Measurements from ENCODE around the gene TNFRSF1A.

TNFRSF1A gene

GRCh38 chr12:6373022-6373787 lies 31.3 kb upstream of the TNFRSF1A start:
- Histone ChIP-seq H3K79me2 (ENCODE audit: control insufficient read depth, insufficient read depth, low read length, unreplicated experiment) (no peaks in the 10 kb centered on the region), H3K27ac (ENCODE audit: low read depth, low read length) (peak overlapping the region; percentile 83), H3K4me3 (ENCODE audit: low read depth, low read length) (peak overlapping the region; percentile 5; the same call in 1 of the 2 replicates), H3K27me3 (ENCODE audit: insufficient read depth, low read length) (no peaks in the 10 kb centered on the region), H3K4me1 (ENCODE audit: control insufficient read depth, insufficient read depth, low read length, unreplicated experiment) (peaks cover 73% of the 10 kb centered on the region), H2AFZ (ENCODE audit: low read length, unreplicated experiment) (no peak overlapping the region), H3K36me3 (ENCODE audit: insufficient read depth, low read length) (no peaks in the 10 kb centered on the region)

GRCh38 chr12:6372403-6373003 lies 30.6 kb upstream of the TNFRSF1A start:
- Histone ChIP-seq H3K27ac (ENCODE audit: low read depth, low read length) (peak overlapping the region; percentile 83), H3K4me1 (ENCODE audit: control insufficient read depth, insufficient read depth, low read length, unreplicated experiment) (peaks cover 70% of the 10 kb centered on the region), H2AFZ (ENCODE audit: low read length, unreplicated experiment) (no peak overlapping the region)

GRCh38 chr12:6370994-6371754 lies 29.3 kb upstream of the TNFRSF1A start:
- Histone ChIP-seq H2AFZ (ENCODE audit: low read length, unreplicated experiment) (no peak overlapping the region), H3K27ac (ENCODE audit: low read depth, low read length) (peak overlapping the region; percentile 83), H3K4me3 (ENCODE audit: low read depth, low read length) (no peak overlapping the region), H3K36me3 (ENCODE audit: insufficient read depth, low read length) (no peaks in the 10 kb centered on the region), H3K27me3 (ENCODE audit: insufficient read depth, low read length) (no peaks in the 10 kb centered on the region), H3K79me2 (ENCODE audit: control insufficient read depth, insufficient read depth, low read length, unreplicated experiment) (no peaks in the 10 kb centered on the region), H3K4me1 (ENCODE audit: control insufficient read depth, insufficient read depth, low read length, unreplicated experiment) (peaks cover 57% of the 10 kb centered on the region)

More at GRCh38 chr12:6372403-6373003, 30.6 kb upstream of the TNFRSF1A start:
- Histone ChIP-seq H3K79me2 (ENCODE audit: control insufficient read depth, insufficient read depth, low read length, unreplicated experiment) (no peaks in the 10 kb centered on the region), H3K4me3 (ENCODE audit: low read depth, low read length) (peak overlapping the region; percentile 48; the same call in 1 of the 2 replicates), H3K36me3 (ENCODE audit: insufficient read depth, low read length) (no peaks in the 10 kb centered on the region), H3K27me3 (ENCODE audit: insufficient read depth, low read length) (no peaks in the 10 kb centered on the region)

DNA sequence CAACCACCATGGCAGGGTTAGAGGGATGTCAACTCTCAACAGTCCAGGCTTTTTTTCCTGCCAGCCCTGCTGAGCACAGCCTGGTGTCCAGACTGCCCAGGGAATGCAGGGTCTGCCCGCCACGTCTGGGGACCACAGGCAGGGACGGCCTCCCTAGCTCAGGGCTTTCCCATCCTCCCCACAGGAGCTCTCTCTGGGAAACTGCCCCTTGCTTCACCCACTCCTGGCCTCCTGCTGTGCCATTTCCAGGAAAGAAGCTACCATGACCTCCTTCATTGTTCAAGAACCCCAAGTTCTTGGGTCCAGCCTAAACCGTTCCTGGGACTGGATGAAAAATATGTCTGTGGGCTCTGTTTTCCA lies 28.7 kb upstream of the TNFRSF1A start:
- H3K36me3 ChIP-seq (ENCODE audit: insufficient read depth, low read length): no peaks in the 10 kb centered on the region
- H3K4me1 ChIP-seq (ENCODE audit: control insufficient read depth, insufficient read depth, low read length, unreplicated experiment): peaks cover 50% of the 10 kb centered on the region
- H2AFZ ChIP-seq (ENCODE audit: low read length, unreplicated experiment): no peak overlapping the region
- no peaks in the 10 kb centered on the region for H3K27me3 ChIP-seq (ENCODE audit: insufficient read depth, low read length)
- no peak overlapping the region for H3K4me3 ChIP-seq (ENCODE audit: low read depth, low read length)
- H3K79me2 ChIP-seq (ENCODE audit: control insufficient read depth, insufficient read depth, low read length, unreplicated experiment): no peaks in the 10 kb centered on the region
- peak overlapping the region; percentile 56 for H3K27ac ChIP-seq (ENCODE audit: low read depth, low read length)

DNA sequence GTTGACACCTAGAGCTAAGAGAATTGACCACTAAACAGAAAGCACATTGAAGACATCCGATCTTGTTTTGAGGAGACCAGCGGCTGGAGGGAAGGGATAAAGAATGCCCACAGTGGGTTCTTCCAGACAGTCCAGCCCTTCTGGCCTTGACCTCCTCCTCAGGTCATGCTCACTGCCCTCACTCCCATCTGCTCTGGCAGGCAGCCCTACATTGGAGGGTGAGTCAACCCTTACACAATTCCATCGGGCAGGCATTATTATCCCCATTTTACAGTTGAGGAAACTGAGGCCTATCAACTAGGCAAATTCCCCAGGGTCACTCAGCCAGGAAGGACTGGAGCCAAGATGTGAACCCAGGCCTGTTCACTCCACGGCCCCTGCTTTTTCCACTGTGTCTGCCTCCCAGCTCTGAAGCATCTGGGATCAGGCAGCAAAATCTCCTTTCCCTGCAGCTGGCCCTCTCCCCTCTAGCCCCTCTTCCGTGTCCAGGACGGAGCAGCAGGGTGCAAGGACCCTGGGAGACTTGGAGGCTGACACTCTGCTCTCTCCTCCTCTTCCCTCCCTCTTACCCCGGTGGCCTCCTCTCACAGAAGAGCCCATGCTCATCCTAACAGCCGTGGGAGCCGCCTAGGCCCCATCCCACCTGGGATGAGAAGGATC lies 28.2 kb upstream of the TNFRSF1A start:
- no peak overlapping the region for H3K4me3 ChIP-seq (ENCODE audit: low read depth, low read length)
- no peak overlapping the region for H2AFZ ChIP-seq (ENCODE audit: low read length, unreplicated experiment)
- H3K4me1 ChIP-seq (ENCODE audit: control insufficient read depth, insufficient read depth, low read length, unreplicated experiment): peaks cover 45% of the 10 kb centered on the region

DNA sequence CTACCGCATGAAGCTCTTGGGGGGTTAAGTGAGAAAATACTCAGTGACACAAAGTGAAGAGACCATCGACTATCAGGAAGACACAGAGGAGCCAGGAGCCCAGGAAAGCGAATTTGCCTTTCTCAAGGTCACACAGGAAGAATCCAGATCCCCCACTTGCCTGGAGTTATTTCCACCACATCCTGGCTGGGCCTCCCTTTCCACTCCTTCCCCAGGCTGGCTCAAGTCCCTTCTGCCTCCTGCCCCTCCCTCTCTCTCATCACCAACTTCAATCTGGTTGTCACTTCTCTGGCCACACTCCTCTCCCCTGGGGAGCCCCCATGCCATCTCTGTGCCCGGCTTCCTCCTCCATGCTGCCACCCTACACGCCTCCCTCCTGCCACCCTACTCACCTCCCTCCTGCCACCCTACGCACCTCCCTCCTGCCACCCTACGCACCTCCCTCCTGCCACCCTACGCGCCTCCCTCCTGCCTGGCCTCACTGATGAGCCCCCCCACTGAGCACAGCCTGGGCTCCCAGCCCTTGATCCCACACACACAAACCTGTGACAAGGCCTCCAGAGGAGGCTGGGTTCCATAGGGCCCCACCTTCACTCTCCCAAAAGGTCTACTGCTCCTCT lies 27.1 kb upstream of the TNFRSF1A start:
- Histone ChIP-seq H2AFZ (ENCODE audit: low read length, unreplicated experiment) (no peak overlapping the region), H3K27me3 (ENCODE audit: insufficient read depth, low read length) (no peaks in the 10 kb centered on the region), H3K4me1 (ENCODE audit: control insufficient read depth, insufficient read depth, low read length, unreplicated experiment) (peaks cover 40% of the 10 kb centered on the region), H3K4me3 (ENCODE audit: low read depth, low read length) (no peak overlapping the region), H3K36me3 (ENCODE audit: insufficient read depth, low read length) (no peaks in the 10 kb centered on the region), H3K79me2 (ENCODE audit: control insufficient read depth, insufficient read depth, low read length, unreplicated experiment) (no peaks in the 10 kb centered on the region), H3K27ac (ENCODE audit: low read depth, low read length) (no peak overlapping the region)

More for the DNA sequence above, 28.2 kb upstream of the TNFRSF1A start:
- no peaks in the 10 kb centered on the region for H3K36me3 ChIP-seq (ENCODE audit: insufficient read depth, low read length)
- peak overlapping the region; percentile 56 for H3K27ac ChIP-seq (ENCODE audit: low read depth, low read length)
- no peaks in the 10 kb centered on the region for H3K79me2 ChIP-seq (ENCODE audit: control insufficient read depth, insufficient read depth, low read length, unreplicated experiment)
- H3K27me3 ChIP-seq (ENCODE audit: insufficient read depth, low read length): no peaks in the 10 kb centered on the region

DNA sequence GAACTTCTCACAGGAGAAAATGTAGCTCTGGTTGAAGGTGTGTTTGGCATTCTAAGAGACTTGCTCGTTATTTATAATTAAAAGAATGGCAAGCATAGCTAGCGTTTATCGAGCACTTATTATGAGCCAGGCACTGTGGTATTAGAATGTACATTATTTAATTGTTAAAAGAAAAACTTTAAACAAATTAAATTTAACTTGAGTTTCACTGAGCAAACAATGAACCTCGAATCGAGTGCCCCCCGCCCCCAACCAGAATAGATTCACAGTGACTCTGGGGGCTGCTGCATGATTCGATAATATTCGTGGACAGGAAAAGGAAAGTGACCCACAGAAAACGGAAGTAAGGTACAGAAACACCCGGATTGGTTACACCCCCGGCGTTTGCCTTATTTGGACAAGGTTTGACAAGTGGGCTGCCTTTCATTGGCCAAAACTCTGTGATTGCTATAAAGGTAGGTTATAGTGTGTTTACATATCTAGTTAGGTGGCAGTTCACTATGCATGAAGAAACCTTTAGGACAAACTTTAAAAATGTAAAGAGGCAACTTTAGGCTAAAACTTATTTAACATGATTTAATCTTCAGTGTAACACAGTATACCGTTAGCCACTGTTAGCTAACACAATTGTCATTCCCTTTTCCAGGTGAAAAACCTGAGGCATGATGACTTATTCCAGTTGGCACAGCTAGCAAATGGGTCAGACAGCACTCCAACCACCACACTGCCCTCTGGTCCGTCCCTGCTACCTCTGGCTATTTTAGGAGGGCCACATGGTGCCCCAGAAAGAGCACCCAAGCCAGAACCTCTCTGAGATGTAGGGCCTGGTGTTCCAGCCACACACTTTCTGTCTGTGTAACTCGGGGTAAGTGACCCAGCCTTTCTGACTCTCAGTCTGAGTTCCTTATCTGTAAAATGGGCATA lies 26.4 kb upstream of the TNFRSF1A start:
- Histone ChIP-seq H3K36me3 (ENCODE audit: insufficient read depth, low read length) (no peaks in the 10 kb centered on the region), H3K4me1 (ENCODE audit: control insufficient read depth, insufficient read depth, low read length, unreplicated experiment) (peaks cover 39% of the 10 kb centered on the region), H3K79me2 (ENCODE audit: control insufficient read depth, insufficient read depth, low read length, unreplicated experiment) (no peaks in the 10 kb centered on the region), H2AFZ (ENCODE audit: low read length, unreplicated experiment) (no peak overlapping the region), H3K27me3 (ENCODE audit: insufficient read depth, low read length) (no peaks in the 10 kb centered on the region), H3K27ac (ENCODE audit: low read depth, low read length) (no peak overlapping the region), H3K4me3 (ENCODE audit: low read depth, low read length) (no peak overlapping the region)

DNA sequence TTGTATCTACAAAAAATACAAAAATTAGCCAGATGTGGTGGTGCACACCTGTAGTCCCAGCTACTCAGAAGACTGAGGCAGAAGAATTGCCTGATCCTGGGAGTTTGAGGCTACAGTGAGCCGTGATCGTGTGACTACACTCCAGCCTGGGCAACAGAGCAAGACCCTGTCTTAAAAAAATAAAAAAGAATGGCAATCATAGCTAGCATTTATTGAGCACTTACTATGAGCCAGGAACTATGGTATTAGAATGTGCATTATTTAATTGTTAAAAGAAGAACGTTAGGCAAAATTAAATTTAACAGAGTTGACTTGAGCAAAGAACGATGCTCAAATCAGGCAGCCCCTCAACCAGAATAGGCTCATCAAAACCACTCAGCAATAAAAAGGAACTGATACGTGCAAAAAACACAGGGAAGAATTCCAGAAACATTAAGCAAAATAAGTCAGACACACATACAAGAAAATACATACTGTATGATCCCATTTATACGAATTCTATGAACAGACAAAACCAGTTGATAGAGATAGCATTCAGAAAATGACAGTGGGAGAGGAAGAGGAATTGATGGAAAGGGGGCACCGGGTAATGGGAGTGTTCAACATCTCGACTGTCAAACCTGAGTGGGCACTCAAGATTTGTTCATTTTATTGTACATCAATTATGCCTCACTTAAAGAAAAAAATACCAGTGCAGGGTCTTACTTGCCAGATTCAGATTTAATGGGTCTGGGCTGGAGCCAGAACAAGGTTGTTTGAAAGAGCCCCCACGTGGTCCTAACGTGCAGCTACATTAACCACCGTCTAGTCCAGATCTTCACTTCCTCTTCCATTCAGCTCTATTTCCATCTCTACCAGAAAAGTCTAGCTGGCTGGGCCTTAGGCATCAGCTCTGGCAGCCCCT lies 25.4 kb upstream of the TNFRSF1A start:
- Histone ChIP-seq H3K4me1 (ENCODE audit: control insufficient read depth, insufficient read depth, low read length, unreplicated experiment) (peaks cover 32% of the 10 kb centered on the region), H3K27me3 (ENCODE audit: insufficient read depth, low read length) (no peaks in the 10 kb centered on the region), H2AFZ (ENCODE audit: low read length, unreplicated experiment) (no peak overlapping the region), H3K36me3 (ENCODE audit: insufficient read depth, low read length) (no peaks in the 10 kb centered on the region), H3K79me2 (ENCODE audit: control insufficient read depth, insufficient read depth, low read length, unreplicated experiment) (no peaks in the 10 kb centered on the region), H3K27ac (ENCODE audit: low read depth, low read length) (no peak overlapping the region), H3K4me3 (ENCODE audit: low read depth, low read length) (no peak overlapping the region)

- no peak overlapping the region for H2AFZ ChIP-seq (ENCODE audit: low read length, unreplicated experiment)
- H3K4me1 ChIP-seq (ENCODE audit: control insufficient read depth, insufficient read depth, low read length, unreplicated experiment): peaks cover 22% of the 10 kb centered on the region
- H3K79me2 ChIP-seq (ENCODE audit: control insufficient read depth, insufficient read depth, low read length, unreplicated experiment): no peaks in the 10 kb centered on the region
- no peak overlapping the region for H3K27ac ChIP-seq (ENCODE audit: low read depth, low read length)
- no peaks in the 10 kb centered on the region for H3K27me3 ChIP-seq (ENCODE audit: insufficient read depth, low read length)
- no peaks in the 10 kb centered on the region for H3K36me3 ChIP-seq (ENCODE audit: insufficient read depth, low read length)
- peak overlapping the region; percentile 81 for H3K4me3 ChIP-seq (ENCODE audit: low read depth, low read length)
Observed at GRCh38 chr12:6364044-6364374, 22.1 kb upstream of the TNFRSF1A start.
